HG03460 (cell line): Measurements from ENCODE around the gene CDH22.

Source experiments
- ATAC-seq: cut with Tn5 transposase; IDR thresholded peaks from one replicate; pipeline ENCODE4 v1.9.1; 2021; ENCODE audit not compliant: unreplicated experiment

CDH22 gene

DNA sequence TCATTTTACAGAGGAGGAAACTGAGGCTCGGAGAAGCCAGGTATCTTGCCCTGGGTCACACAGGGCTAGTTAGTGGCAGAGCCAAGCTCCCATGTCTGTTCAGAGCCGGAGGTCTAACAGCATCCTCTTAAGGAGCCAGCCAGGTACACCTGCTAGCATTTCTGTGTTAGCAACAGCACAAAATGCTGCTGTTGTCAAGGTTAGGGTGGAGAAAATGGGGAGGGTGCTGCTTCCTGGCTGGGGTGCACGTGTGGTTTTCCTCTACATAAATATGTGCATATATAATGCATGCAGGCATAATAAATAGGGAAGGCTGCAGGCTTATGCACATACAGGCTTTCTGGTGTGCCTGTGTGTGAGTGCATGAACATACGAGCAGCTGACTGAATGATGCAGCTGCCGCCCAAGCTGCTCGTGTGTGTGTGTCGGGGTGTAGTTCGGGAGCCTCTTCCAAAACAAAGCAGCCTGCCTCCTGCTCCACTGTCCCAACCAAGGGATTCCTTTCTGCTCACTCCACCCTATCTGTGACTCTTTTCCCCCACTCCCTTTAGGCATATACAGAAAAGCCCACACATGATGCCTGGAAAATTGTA, 103.6 kb downstream of the CDH22 start:
- no peak for ATAC-seq

DNA sequence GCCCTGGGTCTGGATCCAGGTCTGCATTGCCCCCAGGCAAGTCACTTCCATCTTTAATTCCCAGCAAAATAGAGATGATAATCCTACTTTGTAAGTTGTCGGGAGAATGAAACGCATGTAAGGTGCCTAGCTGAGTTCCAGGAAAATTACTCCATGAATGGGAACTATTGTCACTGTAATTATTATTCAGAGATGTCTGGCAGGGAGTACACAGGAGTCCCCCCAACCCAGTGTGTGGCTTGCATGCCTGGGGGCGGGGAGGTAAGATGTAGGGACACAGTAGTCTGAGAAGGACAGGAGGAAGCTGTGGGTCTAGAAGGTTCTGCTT, 104.8 kb downstream of the CDH22 start:
- no peak for ATAC-seq

DNA sequence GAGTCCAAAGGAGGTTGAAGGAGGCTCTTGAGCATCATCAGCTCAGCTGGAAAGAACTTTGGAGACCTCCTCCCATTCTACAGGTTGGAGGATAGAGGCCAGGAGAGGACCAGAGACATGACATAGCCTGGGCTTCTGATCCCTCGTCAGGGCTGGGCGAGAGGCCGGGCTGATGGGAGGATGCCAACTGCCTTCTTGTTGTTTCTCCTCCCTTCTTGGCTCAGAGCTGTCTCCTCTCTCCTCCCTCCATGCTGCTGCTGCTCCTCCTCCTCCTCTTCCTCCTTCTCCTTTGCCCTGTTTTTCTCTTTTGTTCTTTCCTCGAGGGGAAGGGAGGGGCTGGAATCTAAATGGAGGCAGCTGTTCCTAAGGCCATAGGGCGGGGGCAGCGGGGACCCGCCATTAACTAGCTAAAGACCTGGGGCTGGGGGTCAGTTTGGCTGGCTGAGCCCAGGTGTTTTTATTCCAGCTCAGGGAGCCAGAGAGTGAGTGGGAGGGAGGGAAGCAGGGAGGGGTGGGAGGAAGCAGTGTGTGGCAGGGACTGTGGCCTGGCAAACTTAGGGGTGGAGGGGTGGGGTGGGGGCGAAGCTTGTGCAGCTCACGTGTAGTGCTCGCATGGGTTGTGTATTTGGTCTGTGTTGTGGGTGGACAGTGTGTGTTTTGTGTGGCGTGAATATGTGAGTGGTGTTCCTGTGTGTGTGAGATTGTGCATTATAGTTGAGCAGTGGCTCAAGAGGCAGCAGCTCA, 105.4 kb downstream of the CDH22 start:
- ATAC-seq = no peak

DNA sequence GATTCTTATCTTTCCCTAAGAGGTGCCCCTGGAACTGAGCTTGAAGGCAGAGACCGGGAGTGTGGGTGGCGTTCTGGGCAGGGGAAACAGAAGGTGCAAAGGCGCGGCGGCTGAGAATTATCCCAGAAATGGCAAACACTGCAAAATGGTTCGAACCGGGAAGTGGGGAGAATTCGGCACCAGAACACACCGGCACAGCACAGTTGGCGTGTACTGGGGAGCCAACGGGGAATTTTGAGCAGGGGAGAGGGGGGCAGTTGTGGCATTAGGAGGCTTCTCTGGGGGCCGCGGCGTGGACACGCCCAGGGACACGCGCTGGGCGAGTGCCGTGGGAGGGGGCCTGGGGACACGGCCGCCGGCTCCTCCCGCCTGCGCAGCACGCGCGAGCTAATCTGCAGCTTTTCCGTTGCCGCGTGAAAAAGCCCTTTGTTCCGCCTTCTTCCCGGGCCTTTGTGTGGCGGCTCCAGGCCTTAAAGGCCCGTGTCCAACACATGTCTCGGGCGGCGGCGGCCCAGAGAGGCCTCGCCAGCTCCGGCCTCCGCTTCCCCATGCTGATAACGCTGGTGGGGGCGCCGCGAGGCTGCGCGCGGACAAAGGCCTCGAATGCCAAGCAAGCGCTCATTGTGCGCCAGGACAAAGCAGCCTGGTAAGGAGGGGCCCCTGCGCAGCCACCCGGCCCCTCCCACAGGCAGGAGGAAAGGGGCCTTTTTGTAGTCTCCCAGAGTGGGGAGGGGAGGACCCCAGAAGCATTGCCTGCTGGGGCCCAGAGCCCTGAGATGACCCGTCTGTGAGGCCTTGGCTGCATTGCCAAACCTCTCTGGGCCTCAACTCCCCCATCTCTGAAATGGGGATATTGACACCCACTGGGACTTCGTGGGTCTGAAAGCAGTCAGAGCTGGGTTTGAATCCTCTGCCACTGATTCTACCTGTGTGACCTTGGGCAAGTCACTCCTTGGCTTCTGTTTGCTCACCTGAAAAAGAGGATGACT, 107.4 kb downstream of the CDH22 start:
- no peak for ATAC-seq

DNA sequence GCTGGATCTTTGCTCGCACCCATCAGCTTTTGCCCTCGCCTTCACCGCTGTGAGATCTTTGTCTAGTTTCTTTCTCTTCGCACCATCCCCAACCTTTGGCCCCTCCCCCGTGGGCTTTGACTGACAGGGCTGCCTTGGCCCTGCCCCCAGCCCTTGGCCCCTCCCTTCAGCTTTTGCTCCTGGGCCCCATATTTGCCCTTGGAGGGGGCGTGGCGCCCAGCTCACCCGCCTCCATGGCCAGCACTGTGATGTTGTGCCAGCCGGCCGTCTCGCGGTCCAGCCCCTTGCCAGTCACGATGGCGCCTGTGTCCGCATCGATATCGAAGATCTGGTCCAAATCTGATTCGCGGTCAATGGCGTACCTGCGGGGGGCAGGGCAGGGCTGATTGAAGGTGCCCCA, 109.1 kb downstream of the CDH22 start:
- ATAC-seq = no peak

DNA sequence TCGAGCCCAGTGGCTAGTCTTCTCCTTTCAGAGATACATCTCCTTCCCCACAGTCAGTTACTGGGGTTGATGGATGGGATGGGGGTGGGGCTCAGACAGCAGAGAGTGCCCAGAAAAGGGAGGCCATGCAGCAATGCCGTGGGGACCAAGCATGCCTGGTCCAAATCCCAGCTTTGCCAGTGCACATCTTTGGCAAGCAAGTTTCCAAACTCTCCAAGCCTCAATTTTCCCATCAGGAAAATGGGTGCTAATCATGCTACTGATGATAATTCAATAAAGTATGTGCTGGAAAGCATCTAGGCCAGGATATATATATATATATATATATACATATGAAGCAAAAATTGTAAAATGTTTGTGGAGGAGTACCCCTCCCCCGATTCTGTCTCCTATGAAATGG, 111.3 kb downstream of the CDH22 start:
- ATAC-seq = no peak

DNA sequence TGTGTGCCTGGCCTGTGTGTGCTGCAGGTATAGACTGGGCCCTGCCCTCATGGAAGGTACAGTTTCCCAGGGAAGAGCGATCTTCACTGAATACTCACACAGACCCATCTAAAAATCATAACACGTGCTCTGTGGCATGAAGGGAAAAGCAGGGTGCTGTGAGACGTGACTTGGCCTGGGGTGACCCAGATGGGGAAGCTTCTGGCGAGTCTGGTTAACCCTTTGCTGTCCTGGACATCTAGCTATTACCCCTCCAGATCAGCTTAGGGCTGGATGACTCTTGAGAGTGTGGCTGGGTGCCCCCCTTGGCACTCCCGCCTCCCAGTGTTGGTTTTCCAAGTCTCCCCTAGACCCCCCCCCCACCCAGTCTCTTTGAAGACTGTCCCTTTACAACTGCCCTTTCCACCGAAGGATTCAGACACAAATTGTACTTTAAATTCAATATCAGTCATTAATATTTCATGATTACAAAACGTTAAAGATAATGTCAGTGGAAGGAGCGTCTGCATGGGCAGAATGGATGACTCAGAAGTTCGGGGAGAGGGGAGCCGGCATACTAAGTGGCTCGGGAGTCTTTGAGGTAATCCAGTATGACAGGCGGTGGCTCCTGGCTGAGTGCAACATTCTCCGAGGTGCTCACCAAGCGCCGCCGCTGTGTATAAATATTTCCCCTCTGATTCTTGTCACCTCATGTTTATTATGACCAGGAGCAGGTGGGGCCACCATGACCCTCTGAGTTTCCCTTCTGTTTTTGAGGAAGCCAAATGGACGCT, 112.8 kb downstream of the CDH22 start:
- ATAC-seq = no peak

DNA sequence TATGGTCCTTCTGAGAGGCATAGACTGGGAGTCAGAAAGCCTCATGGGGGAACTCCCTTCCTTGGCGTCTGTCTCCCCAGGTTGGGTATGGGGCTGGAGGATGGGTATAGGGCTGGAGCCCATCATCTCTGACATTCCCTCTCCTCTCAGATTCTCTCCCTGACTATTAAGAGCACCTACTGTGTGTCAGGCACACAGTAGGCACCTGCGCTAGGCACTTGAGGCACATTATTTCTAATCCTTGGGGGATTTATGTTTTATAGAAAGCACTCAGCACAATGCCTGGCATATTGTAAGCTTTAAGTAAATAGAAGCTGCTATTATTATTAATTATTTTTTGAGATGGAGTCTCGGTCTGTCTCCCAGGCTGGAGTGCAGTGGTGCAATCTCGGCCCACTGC, 113.9 kb downstream of the CDH22 start:
- no peak for ATAC-seq

DNA sequence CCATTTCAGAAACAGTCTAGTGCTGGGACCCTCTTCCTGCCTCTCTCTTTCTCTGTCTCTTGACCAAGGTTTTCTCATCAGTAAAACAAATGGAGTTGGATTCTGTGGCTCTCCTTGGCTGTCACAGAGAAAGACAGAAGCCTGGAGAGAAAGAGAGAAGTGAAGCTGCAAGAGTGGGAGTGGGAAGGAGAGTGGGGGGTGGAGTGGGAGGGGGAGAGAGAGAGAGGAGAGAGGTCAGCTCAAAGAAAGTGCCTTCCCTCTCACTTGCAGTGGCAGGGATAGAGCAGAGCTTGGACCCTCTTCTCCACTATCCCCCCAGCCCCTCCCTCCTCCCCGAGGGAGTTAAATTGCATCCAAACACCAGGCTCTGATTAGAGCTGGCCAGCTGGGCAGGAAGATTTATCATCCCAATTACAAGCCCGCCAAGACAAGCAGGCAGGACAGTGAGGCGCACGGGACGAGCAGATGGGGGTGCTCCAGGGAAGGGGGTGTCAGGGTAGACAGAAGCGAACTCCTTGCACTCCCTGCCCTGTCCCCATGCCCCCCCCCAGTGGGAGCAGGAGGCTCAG, 115.8 kb downstream of the CDH22 start:
- no peak for ATAC-seq

DNA sequence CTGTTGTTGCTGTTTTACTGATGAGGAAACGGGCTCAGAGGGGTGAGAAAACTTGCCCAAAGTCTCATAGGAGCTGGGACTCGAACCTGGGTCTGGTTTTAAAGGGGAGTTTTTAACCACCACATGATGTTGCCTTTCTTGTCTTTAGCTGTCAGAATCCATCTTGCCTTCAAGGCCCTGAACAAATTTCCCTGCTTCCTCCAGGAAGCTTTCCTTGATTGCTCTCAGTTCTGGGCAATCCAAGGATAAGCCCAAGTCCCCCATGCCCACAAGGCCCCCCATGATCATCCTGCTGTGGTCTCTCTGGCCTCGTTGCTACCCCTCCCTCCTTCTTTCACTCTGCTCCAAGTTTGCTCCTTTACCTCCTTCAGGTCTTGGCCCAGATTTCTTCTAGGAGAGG, 116.7 kb downstream of the CDH22 start:
- ATAC-seq = no peak

DNA sequence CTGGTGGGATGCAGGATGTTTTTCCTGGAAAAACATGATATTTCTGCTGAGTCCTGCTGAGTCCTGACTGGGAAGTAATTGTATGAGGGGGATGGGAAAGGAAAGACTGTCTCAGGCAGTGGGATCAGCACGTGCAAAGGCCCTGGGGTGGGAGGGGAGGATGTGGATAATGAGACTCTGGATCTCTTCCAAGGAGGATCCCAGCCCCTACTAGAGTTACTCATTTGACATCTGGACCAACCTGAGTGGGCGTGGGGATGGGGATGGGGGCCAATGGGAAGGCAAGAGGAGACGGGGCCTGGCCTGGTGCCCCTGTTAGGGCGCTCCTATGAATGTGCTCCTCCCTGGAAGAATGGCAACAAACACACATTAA, 117.1 kb downstream of the CDH22 start:
- ATAC-seq = no peak

DNA sequence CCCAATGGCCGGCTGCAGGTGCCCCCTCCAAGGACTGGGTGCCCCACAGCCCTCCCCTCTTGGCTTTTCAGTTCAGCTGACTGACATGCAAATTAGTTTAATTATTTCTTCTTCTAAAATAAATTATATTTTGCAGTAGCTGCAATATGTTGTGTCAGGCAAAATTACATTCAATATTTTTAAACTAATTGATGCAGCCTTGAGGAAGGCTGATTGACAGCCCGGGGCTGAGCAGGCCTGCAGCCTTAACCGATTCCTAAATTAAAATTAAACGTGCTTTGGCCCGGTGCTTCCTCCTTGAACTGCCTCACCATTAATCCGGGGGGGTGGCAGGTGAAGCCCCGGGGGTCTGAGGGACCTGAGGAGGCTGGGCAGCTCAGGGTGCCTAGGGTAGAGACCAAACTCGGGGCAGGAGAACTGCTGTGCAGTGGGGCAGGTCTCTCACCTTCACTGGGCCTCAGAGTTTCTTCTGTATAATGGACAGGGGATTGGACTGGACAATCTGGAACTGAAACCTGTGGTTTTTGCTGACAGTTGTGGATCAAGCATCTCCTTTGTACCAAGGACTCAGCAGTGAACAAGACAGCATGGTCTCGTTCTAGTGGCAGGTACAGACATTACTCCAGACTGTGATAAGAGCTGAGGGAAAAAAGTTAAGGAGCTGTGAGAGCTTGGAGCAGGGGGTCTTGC, 117.7 kb downstream of the CDH22 start:
- ATAC-seq = no peak

DNA sequence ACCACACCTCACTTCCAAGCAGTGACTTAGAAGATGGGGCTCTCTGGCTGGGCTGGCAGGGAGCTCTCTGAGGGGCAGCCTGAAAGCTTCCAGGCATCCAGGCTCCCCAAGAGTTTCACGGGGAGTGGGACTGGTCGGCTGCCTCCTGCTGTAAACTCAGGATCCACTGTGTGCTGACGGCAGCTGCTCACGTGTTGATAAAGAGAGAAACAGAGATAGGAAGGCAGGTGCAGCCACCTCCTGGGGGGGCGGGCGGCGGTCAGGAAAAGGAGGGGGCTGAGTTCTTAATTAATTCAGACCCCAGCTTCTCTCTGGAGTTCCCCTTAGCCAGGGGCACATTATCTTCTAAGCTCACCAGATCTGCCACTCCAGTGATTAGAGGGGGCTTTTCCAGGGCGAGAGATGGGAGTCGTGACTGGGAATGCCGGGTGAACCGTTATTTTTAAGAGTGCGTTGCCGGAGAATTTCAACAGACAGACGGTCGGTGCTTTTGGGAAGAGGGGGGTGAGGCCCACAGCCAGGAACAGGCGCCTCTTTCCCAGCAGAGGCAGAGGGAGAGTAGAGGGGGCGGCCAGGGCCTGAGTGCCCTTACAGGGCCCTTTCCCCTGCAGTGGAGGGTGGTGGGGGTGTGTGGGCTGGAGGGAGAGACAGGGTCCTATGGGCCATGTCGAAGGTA, 119.3 kb downstream of the CDH22 start:
- no peak for ATAC-seq

DNA sequence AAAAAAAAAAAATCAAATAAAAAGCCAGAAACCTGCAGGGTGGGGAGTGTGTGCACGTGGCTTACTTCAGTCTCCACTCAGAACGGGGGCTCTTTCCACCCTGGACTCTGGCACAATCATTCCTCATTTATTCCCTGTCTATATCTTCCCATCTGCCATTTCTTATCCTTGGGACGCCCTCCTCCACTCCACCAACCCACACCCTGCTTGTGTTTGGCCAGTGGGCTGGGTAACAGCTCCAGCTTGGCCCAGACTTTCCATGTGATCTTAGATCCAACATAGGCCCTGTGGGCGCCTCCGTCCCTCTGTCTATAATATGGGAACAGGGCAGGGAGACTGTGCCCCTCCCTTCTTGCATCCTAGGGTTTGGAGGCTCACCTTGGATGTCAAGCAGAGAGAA, 122.1 kb downstream of the CDH22 start:
- no peak for ATAC-seq

DNA sequence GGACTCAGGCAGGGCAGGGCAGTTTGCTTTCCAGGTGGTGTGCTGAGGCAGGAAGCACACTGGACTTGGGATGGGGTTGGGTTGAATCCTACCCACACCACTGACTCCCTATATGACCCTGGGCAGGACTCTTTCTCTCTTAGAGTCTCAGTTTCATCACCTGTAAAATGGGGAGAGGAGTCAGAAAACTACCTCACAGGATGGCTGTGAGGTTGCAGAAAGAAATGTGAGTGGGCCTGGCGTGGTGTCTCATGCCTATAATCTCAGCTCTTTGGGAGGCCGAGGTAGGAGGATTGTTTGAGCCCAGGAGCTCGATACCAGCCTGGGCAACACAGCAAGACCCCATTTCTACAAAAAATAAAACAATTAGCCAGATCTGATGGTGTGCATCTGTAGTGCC, 122.9 kb downstream of the CDH22 start:
- ATAC-seq = no peak

DNA sequence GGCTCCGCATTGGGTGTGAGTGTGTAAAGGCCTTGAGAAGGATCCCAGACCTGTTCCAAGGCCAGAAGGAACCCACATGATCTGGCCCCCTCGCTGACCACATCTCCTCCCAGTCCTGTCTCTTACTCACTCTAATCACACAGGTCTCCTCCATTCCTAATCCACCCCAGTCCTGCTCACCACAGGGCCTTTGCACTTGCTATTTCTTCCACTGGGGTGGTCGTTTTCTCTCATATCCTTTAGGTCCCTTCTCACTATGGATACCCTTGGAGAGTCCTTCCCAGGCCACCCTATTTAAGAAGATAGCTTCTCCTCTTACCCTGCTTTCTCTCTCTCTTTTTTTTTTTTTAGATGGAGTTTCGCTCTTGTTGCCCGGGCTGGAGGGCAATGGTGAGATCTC, 124.5 kb downstream of the CDH22 start:
- ATAC-seq = no peak

DNA sequence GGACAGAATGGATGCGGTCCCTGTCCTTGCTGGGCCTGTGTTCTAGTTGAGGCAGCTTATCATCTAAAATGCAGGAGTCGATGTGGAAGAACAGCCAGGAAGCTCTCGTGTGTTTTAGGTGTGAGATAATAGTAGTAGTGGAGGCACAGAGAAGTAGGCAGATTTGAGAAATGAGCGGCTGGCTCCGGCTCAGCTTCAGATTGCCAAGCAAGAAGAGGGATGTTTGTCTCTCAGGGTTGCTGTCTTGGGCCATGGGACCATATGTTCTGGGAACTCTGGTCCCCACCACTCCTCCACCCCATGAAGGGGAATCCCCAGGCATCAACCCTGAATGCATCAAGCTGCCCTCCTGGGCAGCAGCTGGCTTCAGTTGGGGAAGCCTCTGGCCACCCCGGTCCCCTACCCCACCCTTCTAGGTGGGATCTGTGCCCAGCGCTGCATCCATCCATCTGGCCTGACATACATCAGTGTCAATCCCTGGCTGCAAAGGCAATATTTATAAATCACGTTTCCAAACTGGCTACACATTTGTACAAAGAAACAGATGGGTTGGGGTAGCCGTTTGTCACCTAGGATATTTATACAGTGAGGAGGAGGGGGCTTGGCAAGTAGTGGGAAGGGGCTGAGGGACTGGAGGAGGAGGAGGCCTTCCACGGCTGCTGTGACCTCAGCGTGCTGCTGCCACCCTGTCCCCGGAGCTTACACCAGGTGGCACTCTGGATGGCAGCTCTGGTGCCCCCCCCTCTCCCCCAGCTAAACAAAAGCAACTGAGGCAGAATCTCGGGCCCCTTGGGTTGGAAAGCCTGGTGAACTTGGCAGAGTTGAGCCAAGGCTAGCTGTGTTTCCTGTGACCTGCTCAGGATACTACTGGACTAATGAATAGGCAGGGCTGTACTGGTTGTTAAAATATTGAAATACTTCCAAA, 125.8 kb downstream of the CDH22 start:
- no peak for ATAC-seq

DNA sequence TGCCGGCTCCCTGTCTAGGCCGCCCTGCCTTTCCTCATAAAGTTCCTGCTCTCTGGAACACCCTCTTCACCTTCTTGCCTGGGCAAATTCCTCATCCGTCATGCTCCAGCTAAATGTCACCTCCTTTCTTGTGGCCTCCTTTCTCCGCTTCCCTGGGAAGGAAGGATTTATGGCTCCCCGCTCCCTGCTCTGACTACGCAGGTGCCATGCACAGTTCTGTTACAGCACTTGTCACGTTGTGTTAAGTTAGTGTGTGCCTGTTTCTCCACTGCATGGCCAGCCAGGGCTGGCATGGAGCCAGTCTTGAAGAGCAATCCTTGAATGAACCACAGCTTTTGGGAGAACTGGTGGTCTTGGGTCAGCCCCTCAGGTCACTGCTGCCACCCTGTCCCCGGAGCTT, 128.4 kb downstream of the CDH22 start:
- no peak for ATAC-seq

DNA sequence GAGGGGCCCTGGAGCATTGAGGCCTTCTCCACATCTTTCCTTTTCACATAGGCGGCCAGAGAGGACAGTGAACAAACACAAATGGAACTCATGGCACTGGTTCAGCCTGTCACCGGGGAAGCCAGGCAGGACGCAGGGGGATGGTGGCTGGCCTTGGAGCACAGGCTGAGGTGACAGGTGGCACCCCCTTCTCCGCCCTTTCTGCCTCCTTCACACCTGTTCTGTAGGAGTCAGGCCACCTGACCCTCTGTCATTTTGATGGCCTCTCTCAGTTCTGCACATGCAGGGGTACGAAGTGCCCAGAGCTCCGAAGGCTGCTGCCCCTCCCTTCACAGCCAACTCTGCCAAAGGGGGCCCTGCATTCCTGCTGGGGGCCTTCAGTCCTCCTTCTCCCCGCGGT, 129.4 kb downstream of the CDH22 start:
- no peak for ATAC-seq
